ENCODE results near the gene PTPN11.

The PTPN11 gene

DNA sequence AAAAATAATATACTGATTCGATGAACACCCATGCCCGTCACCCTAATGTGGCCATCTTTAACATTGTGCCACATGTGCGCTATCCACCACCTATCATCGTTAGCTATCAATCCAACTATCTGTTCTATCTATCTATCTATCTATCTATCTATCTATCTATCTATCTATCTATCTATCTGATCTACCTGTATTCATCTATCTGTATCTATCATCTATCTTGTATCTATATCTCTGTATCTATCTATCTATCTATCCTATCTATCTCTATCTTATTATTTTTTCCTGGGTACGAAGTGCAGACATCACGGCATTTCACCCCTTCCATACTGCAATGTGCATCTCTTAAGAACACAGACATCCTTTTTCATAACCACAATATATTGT, 106.7 kb downstream of the PTPN11 start:
- TF ChIP-seq, protein P1, sequence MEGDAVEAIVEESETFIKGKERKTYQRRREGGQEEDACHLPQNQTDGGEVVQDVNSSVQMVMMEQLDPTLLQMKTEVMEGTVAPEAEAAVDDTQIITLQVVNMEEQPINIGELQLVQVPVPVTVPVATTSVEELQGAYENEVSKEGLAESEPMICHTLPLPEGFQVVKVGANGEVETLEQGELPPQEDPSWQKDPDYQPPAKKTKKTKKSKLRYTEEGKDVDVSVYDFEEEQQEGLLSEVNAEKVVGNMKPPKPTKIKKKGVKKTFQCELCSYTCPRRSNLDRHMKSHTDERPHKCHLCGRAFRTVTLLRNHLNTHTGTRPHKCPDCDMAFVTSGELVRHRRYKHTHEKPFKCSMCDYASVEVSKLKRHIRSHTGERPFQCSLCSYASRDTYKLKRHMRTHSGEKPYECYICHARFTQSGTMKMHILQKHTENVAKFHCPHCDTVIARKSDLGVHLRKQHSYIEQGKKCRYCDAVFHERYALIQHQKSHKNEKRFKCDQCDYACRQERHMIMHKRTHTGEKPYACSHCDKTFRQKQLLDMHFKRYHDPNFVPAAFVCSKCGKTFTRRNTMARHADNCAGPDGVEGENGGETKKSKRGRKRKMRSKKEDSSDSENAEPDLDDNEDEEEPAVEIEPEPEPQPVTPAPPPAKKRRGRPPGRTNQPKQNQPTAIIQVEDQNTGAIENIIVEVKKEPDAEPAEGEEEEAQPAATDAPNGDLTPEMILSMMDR (conservative IDR thresholded peaks at IDR 0.05; ENCODE audit: low read length): no peak
- no peak for DNase-seq (ENCODE audit: low read depth)
- no peak overlapping the region for H3K4me3 ChIP-seq (ENCODE audit: low read length)

DNA sequence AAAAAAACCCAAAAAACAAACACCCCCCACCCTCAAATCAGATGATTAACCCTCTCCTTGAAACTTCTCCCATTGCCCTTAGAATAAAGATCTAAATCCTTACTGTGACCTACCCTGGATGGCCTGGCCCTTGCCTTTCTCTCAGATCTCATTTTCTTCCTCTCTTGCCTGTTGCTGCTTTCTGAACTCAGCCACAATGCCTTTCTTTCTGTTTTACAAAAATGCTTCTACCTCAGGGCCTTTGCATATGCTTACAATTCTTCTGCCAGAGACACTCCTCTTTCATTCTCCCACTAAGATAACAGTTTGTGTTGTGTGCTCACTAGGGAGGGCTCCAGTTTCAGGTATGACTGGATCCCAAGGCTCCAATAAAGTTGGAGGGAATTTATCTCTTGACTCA, 108.3 kb downstream of the PTPN11 start:
- DNase-seq (ENCODE audit: low read depth): no peak
- H3K4me3 ChIP-seq (ENCODE audit: low read length): no peak overlapping the region
- TF ChIP-seq, protein P1 (conservative IDR thresholded peaks at IDR 0.05; ENCODE audit: low read length): no peak

DNA sequence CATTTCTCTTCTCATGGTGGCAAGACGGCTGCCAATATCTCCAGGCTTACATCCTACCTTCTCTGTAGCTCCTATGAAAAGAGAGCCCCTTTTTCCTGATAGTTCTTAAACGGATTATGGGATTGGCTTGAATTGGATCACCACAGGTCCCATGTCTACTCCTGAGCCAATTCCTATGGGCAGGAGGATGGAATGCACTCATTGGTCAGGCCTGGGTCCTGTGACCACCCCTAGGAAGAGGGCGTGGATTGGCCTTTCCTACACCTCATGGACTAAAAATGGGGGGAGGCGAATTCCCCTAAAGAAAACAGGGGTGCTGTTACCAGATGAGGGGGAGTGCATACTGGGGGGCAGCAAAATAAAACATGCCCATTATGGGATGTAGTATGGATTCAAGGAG, 108.8 kb downstream of the PTPN11 start:
- DNase-seq (ENCODE audit: low read depth): no peak
- TF ChIP-seq, protein P1 (conservative IDR thresholded peaks at IDR 0.05; ENCODE audit: low read length): no peak

DNA sequence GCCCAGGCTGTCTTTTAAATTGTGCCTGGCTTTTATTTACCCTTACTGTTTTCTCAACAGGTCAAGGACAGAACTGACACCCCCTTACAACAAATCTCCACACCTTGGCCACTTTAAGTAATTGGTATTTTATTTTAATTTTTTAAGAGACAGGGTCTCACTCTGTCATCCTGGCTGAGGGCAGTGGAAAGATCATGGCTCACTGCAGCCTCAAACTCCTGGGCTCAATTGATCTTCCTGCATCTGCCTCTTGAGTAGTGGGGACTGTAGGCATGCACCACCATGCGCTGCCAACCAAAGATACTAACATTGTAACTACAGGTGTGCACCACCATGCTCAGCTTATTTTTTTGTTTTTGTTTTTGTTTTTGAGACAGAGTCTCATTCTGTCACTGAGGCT, 109.8 kb downstream of the PTPN11 start:
- no peak overlapping the region for H3K4me3 ChIP-seq (ENCODE audit: low read length)
- no peak for DNase-seq (ENCODE audit: low read depth)
- TF ChIP-seq, protein P1 (conservative IDR thresholded peaks at IDR 0.05; ENCODE audit: low read length): no peak

More for the DNA sequence above, 108.8 kb downstream of the PTPN11 start:
- H3K4me3 ChIP-seq (ENCODE audit: low read length): no peak overlapping the region

DNA sequence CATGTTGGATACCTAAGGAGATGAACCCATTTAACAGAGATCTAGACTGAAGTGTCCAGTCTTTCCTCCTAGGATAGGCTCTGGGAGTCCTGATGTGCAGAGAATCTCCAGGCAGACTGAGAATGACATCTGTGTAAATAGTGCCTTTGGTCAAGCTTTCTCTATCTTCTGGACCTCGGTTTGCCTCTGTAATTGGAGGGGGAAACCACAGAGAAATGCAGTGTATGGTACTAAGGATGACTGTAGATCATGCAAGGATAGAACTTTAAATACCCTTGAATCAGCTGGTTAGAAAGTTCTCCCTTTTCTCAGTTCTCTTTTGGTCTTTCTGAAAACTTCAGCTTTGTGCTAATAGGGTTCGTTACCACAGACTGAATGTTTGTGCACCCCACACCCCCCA, 112.2 kb downstream of the PTPN11 start:
- no peak for DNase-seq (ENCODE audit: low read depth)
- no peak overlapping the region for H3K4me3 ChIP-seq (ENCODE audit: low read length)
- TF ChIP-seq, protein P1 (conservative IDR thresholded peaks at IDR 0.05; ENCODE audit: low read length): no peak

DNA sequence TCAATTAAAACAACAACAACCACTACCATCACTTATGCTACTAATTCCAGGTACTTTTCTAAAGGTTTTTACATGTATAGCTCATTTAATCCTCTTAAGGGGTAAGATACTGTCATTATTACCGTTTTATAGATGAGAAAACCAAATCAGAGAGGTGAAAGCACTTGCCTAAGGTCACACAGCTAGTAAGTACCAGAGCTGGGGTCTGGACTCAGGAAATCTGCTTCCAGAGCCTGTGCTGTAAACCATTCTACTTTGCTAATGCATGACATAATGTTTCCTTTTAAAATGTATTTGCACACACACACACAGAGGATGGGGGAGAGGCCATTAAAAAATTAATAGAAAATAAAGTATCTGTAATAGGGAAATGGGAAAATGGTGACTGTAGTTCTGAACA, 113.4 kb downstream of the PTPN11 start:
- TF ChIP-seq, protein P1 (conservative IDR thresholded peaks at IDR 0.05; ENCODE audit: low read length): no peak
- no peak overlapping the region for H3K4me3 ChIP-seq (ENCODE audit: low read length)
- DNase-seq (ENCODE audit: low read depth): no peak

DNA sequence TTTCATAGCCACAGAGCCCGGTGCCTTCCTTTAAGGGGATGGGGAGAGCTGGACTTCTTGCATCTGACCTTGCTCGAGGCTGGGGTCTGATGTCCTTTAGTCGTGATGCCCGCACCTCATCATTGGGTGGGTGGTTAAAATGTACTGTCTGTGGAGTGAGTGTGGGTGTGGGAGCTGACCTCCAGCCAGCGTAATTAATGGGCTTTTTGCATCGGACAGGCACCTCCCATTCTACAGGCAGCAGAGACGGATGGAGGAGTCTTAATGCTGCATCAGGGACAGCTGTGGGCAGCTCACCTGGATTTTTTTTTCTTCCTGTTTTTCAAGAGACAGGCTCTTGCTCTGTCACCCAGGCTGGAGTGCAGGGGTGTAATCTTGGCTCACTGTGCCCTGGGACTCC, 114.8 kb downstream of the PTPN11 start:
- TF ChIP-seq, protein P1 (conservative IDR thresholded peaks at IDR 0.05; ENCODE audit: low read length): no peak
- no peak overlapping the region for H3K4me3 ChIP-seq (ENCODE audit: low read length)
- no peak for DNase-seq (ENCODE audit: low read depth)
